Stimulated activated CD4-positive, alpha-beta T cell treated with anti-CD3 and anti-CD28 coated beads, Interleukin-1b, Interleukin-23, amount 100 ng/mL, for 48 hours (primary cell): Measurements from ENCODE around the gene ITGA1.
A peak's percentile ranks its signal among the peaks of the same experiment; 100 is the strongest.
"Not testable (repeated sequence)": the region's sequence is repeated elsewhere in the genome, so short reads cannot be mapped to it uniquely, and the experiment has no call there.

ENCODE experiments used
- DNase-seq: peaks from one replicate; pipeline ENCODE4 v3.0.0-alpha.2; 2020

The ITGA1 gene

GRCh38 chr5:52976157-52976556 lies 188.4 kb downstream of the ITGA1 start:
- DNase-seq, result not testable (repeated sequence)

- DNase-seq, result no peak
These were observed 189.7 kb downstream of the ITGA1 start for GRCh38 chr5:52977264-52977897.

- DNase-seq, result no peak
These were observed 193.8 kb downstream of the ITGA1 start for GRCh38 chr5:52981507-52981906.

- DNase-seq, result no peak
These were observed 196.3 kb downstream of the ITGA1 start for GRCh38 chr5:52983731-52984636.

- DNase-seq, result no peak
These were observed 197.6 kb downstream of the ITGA1 start for GRCh38 chr5:52985306-52985705.

- peak; percentile 24 for DNase-seq
These were observed 200.1 kb downstream of the ITGA1 start for GRCh38 chr5:52987711-52988331.

GRCh38 chr5:52988335-52989024 lies 200.8 kb downstream of the ITGA1 start:
- peak; percentile 11 for DNase-seq

GRCh38 chr5:52989025-52989780 lies 201.5 kb downstream of the ITGA1 start, which contains the start of gene ITGA2:
Gene ITGA2 (plus strand): TSS chr5:52989352. CDS start chr5:52989469, 117 bp downstream.
- peak; percentile 5 for DNase-seq

GRCh38 chr5:52989781-52990527 lies 202.2 kb downstream of the ITGA1 start:
- DNase-seq, result peak; percentile 23

GRCh38 chr5:52990528-52990925 lies 202.8 kb downstream of the ITGA1 start:
- DNase-seq, result no peak

GRCh38 chr5:52993367-52993766 lies 205.7 kb downstream of the ITGA1 start:
- DNase-seq, result no peak

GRCh38 chr5:52994266-52994665 lies 206.6 kb downstream of the ITGA1 start:
- DNase-seq, result no peak

GRCh38 chr5:52995095-52995494 lies 207.4 kb downstream of the ITGA1 start:
- no peak for DNase-seq

GRCh38 chr5:52995914-52996313 lies 208.2 kb downstream of the ITGA1 start:
- DNase-seq, result no peak

- no peak for DNase-seq
These were observed 209.3 kb downstream of the ITGA1 start for GRCh38 chr5:52996979-52997378.

GRCh38 chr5:52997424-52997823 lies 209.7 kb downstream of the ITGA1 start:
- no peak for DNase-seq

GRCh38 chr5:52998552-52999313 lies 211.0 kb downstream of the ITGA1 start:
- DNase-seq, result no peak

- no peak for DNase-seq
These were observed 211.7 kb downstream of the ITGA1 start for GRCh38 chr5:52999344-52999949.

- DNase-seq, result no peak
These were observed 213.8 kb downstream of the ITGA1 start for GRCh38 chr5:53001541-53001940.

GRCh38 chr5:53002491-53002890 lies 214.8 kb downstream of the ITGA1 start:
- DNase-seq, result no peak
